ENCODE measurements around the gene CREB3.

The CREB3 gene

DNA sequence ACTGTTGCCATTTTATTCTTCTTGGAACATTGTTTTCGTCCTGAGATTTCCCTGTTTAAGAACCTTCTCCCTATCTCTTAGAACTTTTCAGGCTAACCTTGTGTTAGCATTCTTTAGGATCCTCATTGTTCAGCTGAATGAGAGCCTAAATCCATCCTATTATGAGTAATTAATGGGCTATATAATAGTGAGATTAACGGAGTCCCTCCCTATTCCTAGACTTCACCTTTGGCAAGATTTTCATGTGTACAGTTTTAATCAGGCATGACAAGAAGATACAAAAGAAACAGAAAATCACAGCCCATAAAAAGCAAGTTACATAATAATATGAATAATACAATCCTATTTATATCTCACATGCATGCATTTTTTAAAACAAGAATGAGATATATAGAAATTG lies 30.7 kb downstream of the CREB3 start:
- Histone ChIP-seq H3K36me3 (ENCODE audit: control insufficient read depth, insufficient read depth, low read length) (no peaks in the 10 kb centered on the region), H3K4me3 (replicated peaks; ENCODE audit: low read depth, low read length) (no peak overlapping the region), H3K27me3 (replicated peaks; ENCODE audit: control insufficient read depth, insufficient read depth, low read length) (no peaks in the 10 kb centered on the region)
- no peak for DNase-seq (ENCODE audit: extremely low read depth, insufficient read length)
- TF ChIP-seq, protein P1, sequence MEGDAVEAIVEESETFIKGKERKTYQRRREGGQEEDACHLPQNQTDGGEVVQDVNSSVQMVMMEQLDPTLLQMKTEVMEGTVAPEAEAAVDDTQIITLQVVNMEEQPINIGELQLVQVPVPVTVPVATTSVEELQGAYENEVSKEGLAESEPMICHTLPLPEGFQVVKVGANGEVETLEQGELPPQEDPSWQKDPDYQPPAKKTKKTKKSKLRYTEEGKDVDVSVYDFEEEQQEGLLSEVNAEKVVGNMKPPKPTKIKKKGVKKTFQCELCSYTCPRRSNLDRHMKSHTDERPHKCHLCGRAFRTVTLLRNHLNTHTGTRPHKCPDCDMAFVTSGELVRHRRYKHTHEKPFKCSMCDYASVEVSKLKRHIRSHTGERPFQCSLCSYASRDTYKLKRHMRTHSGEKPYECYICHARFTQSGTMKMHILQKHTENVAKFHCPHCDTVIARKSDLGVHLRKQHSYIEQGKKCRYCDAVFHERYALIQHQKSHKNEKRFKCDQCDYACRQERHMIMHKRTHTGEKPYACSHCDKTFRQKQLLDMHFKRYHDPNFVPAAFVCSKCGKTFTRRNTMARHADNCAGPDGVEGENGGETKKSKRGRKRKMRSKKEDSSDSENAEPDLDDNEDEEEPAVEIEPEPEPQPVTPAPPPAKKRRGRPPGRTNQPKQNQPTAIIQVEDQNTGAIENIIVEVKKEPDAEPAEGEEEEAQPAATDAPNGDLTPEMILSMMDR (IDR thresholded peaks at IDR 0.05; ENCODE audit: insufficient read depth, low read length, poor library complexity, severe bottlenecking), result no peak

DNA sequence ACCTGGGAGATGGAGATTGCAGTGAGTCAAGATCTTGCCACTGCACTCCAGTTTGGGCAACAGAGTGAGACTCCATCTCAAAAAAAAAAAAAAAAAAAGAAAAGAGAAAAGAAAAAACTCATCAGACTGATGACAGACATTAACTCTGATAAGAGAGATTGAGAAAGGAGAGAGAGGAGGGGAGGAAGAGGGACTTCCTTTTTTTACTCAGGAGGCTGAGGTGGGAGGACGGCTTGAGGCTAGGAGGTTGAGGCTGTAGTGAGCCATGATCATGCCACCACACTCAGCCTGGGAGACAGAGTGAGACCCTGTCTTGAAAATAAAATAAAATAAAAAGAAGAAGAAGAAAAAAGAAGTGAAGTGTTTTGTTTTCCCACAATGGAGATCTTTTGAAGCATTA lies 31.3 kb downstream of the CREB3 start:
- Histone ChIP-seq H3K36me3 (ENCODE audit: control insufficient read depth, insufficient read depth, low read length) (no peaks in the 10 kb centered on the region), H3K4me3 (replicated peaks; ENCODE audit: low read depth, low read length) (no peak overlapping the region), H3K27me3 (replicated peaks; ENCODE audit: control insufficient read depth, insufficient read depth, low read length) (no peaks in the 10 kb centered on the region)
- TF ChIP-seq, protein P1 (IDR thresholded peaks at IDR 0.05; ENCODE audit: insufficient read depth, low read length, poor library complexity, severe bottlenecking), result no peak
- no peak for DNase-seq (ENCODE audit: extremely low read depth, insufficient read length)

DNA sequence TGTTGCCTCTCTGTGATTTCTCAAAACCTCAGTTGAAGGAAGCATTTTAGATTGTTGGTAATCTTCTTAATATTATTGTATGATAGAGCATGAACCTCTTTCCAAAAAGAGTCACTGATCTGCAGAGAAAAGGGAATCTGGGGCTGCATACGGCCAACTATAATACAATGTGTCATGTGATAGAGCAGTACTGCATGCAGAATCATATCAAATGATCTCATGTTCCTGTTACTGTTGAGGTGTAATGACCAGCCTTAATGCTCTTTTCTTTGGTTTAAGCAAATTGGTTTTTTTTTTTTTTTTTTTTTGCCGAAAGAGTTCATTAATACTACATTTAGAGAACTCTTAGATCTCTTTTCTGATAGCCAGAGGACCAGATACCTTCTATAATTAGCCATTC lies 34.5 kb downstream of the CREB3 start:
- H3K27me3 ChIP-seq (replicated peaks; ENCODE audit: control insufficient read depth, insufficient read depth, low read length), result no peaks in the 10 kb centered on the region
- no peak for DNase-seq (ENCODE audit: extremely low read depth, insufficient read length)
- H3K36me3 ChIP-seq (ENCODE audit: control insufficient read depth, insufficient read depth, low read length), result no peaks in the 10 kb centered on the region
- no peak overlapping the region for H3K4me3 ChIP-seq (replicated peaks; ENCODE audit: low read depth, low read length)
- TF ChIP-seq, protein P1 (IDR thresholded peaks at IDR 0.05; ENCODE audit: insufficient read depth, low read length, poor library complexity, severe bottlenecking), result no peak

DNA sequence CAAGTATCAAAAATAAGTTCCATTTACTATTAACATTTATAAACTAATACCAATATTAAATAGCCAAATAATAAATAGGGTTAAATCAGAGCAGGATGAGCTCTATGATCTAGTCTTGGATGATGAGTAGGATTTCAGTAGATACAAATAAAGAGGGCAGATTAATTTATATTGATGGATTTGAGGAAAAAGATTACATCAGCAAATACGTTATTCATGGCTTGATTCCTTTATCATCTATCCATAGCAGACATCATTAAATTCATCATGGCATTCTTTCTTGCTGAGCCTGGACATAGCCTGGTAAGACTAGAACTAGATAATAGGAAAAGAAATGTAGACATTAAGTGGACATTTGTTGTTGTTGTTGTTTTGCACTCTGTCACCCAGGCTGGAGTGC lies 35.0 kb downstream of the CREB3 start:
- TF ChIP-seq, protein P1 (IDR thresholded peaks at IDR 0.05; ENCODE audit: insufficient read depth, low read length, poor library complexity, severe bottlenecking), result no peak
- DNase-seq (ENCODE audit: extremely low read depth, insufficient read length), result no peak
- Histone ChIP-seq H3K4me3 (replicated peaks; ENCODE audit: low read depth, low read length) (no peak overlapping the region), H3K36me3 (ENCODE audit: control insufficient read depth, insufficient read depth, low read length) (no peaks in the 10 kb centered on the region), H3K27me3 (replicated peaks; ENCODE audit: control insufficient read depth, insufficient read depth, low read length) (no peaks in the 10 kb centered on the region)

DNA sequence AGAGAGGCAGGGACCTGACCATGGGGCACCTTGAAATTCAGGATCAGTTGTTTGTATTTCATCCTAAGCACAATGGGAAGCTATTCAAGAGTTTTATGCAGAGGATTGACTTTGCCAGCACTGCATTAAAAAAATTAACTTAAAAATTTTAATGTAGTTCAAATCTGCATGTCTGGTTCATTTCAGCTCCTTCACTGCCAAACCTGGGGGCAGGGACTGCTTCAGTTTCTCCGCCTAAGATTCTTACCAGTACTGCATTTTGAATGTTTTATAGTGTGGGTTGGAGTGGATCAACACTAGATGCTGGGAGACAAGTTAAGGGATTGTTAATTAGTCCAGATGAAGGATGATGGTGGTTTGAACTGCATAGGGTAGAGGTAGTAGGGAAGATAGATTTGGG lies 37.3 kb downstream of the CREB3 start:
- Histone ChIP-seq H3K27me3 (replicated peaks; ENCODE audit: control insufficient read depth, insufficient read depth, low read length) (no peaks in the 10 kb centered on the region), H3K4me3 (replicated peaks; ENCODE audit: low read depth, low read length) (no peak overlapping the region), H3K36me3 (ENCODE audit: control insufficient read depth, insufficient read depth, low read length) (no peaks in the 10 kb centered on the region)
- TF ChIP-seq, protein P1 (IDR thresholded peaks at IDR 0.05; ENCODE audit: insufficient read depth, low read length, poor library complexity, severe bottlenecking), result no peak
- no peak for DNase-seq (ENCODE audit: extremely low read depth, insufficient read length)

DNA sequence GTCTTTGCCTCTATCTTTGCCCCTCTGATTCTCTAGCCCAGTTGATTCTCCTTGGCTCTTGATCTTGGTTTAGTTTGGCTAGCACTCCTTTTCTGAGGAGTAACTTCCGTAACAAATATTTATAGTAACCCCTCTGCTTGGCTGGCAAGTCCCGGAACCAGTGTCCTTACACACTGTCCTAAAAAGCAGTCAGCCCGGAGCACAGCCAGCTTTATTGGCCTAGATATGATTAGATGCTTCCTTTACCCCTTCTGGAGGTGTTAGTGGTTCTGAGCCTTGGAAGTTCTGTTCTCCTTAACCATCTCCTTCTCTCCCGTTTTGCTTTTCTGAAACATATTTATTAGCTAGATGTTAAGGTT lies 38.6 kb downstream of the CREB3 start:
- no peak overlapping the region for H3K4me3 ChIP-seq (replicated peaks; ENCODE audit: low read depth, low read length)
- no peak for DNase-seq (ENCODE audit: extremely low read depth, insufficient read length)
- TF ChIP-seq, protein P1 (IDR thresholded peaks at IDR 0.05; ENCODE audit: insufficient read depth, low read length, poor library complexity, severe bottlenecking), result no peak
- no peaks in the 10 kb centered on the region for H3K27me3 ChIP-seq (replicated peaks; ENCODE audit: control insufficient read depth, insufficient read depth, low read length)
- no peaks in the 10 kb centered on the region for H3K36me3 ChIP-seq (ENCODE audit: control insufficient read depth, insufficient read depth, low read length)
